HepG2 (cell line): ENCODE results near the gene APBB2. TPM values are rescaled to one million over a fixed set of nuclear protein-coding genes. Genes with fewer than 3 reads are reported as not detected.

Source experiments
- ATAC-seq: fragments of 200-7000 bp; cut with Tn5 transposase; 3 replicates; pipeline ENCODE4 v1.9.1; 2020; ENCODE audit warnings: mild to moderate bottlenecking, moderate library complexity
- BruUV-seq: library from RNA; stranded (reverse); fragments of 400-500 nt; replicated peaks from 2 replicates; lab custom pipeline; 2021; lab: Mats Ljungman, UMichigan
- CTCF ChIA-PET: fragments of 300-600 bp; formaldehyde crosslinking; extraction: SDS; loops from one replicate; lab custom pipeline; 2021; ENCODE audit warnings: low total read pairs, inconsistent platforms, low intra/inter-chr PET ratio; lab: Yijun Ruan, JAX
- POLR2A ChIA-PET: fragments of 350-600 bp; sonication (Branson Sonifier 250); formaldehyde crosslinking; loops from one replicate; lab custom pipeline; 2020; ENCODE audit warnings: antibody characterized with exemption, inconsistent platforms; lab: Yijun Ruan, JAX
- DNase-seq: peaks from one replicate; pipeline ENCODE4 v3.0.0-alpha.2; 2015; ENCODE audit warnings: low spot score
- FAIRE-seq: peaks from 3 replicates; lab custom pipeline; 2011; peaks lifted over from hg19 to GRCh38; lab: Jason Lieb, UNC
- H2AFZ ChIP-seq: one replicate; pipeline ENCODE4 v1.6.1; 2011; ENCODE audit warnings: low read length, inconsistent platforms
- H3K27ac ChIP-seq: fragments of 300-600 bp; 3 replicates; pipeline ENCODE4 v1.8.0; 2011; ENCODE audit warnings: mixed run types, mild to moderate bottlenecking, mixed read lengths, low read length, inconsistent platforms; ENCODE audit not compliant: insufficient read depth; ENCODE audit errors: extremely low read length
- H3K27me3 ChIP-seq, 2 experiments: fragments of 200-600 bp in 1 of 2; 2 replicates in 1 of 2; 3 replicates in 1 of 2; pipeline versions ENCODE4 v1.6.0 to v1.8.0; 2011; ENCODE audit warnings: low read length in 2 of 2, mild to moderate bottlenecking in 2 of 2, moderate library complexity in 2 of 2, inconsistent platforms in 1 of 2; ENCODE audit not compliant: insufficient read depth in 2 of 2, control insufficient read depth in 1 of 2
- H3K36me3 ChIP-seq, 2 experiments: fragments of 200-600 bp in 1 of 2; replicated peaks in 1 of 2; 2 replicates in 1 of 2; 3 replicates in 1 of 2; pipeline versions ENCODE4 v1.5.1 to v1.8.0; 2011; ENCODE audit warnings: low read length in 2 of 2, inconsistent platforms in 1 of 2; ENCODE audit not compliant: insufficient read depth in 2 of 2, control insufficient read depth in 1 of 2
- H3K4me1 ChIP-seq: 2 replicates; pipeline ENCODE4 v1.5.1; 2012; ENCODE audit warnings: low read length, inconsistent platforms; ENCODE audit not compliant: insufficient read depth
- H3K4me2 ChIP-seq: 2 replicates; pipeline ENCODE4 v1.6.0; 2011; ENCODE audit warnings: low read depth, low read length, inconsistent platforms
- H3K4me3 ChIP-seq, 3 experiments: fragments of 200-600 bp in 1 of 3; sonication (generic), shearing (Covaris generic) in 1 of 3; replicated peaks in 1 of 3; 2 replicates each; pipeline ENCODE4 v1.5.1; 2011 to 2016; ENCODE audit warnings: low read length in 3 of 3, inconsistent platforms in 2 of 3, low read depth in 2 of 3, mild to moderate bottlenecking in 2 of 3, control low read depth in 1 of 3, mixed read lengths in 1 of 3; ENCODE audit not compliant: insufficient read depth in 1 of 3
- H3K79me2 ChIP-seq: one replicate; pipeline ENCODE4 v1.6.1; 2011; ENCODE audit warnings: low read length, inconsistent platforms; ENCODE audit not compliant: insufficient read depth
- H3K9ac ChIP-seq: 2 replicates; pipeline ENCODE4 v1.6.0; 2011; ENCODE audit warnings: mild to moderate bottlenecking, low read depth, low read length, inconsistent platforms; ENCODE audit not compliant: insufficient read depth
- H3K9me3 ChIP-seq: 2 replicates; pipeline ENCODE4 v1.5.1; 2012; ENCODE audit warnings: mild to moderate bottlenecking, low read length
- H4K20me1 ChIP-seq: 2 replicates; pipeline ENCODE4 v1.6.0; 2011; ENCODE audit warnings: inconsistent platforms, mild to moderate bottlenecking, low read length, moderate library complexity; ENCODE audit not compliant: insufficient read depth
- RXRA ChIP-seq: sonication (generic); formaldehyde crosslinking; IDR thresholded peaks from 2 replicates; pipeline ENCODE4 v1.5.1; 2020; ENCODE audit warnings: missing genetic modification reagents
- WGBS: methylation state at CpG from one replicate; pipeline ENCODE4 v1.1.6; 2017; ENCODE audit warnings: low lambda C conversion rate; 5-methylcytosine and 5-hydroxymethylcytosine counted together
- in situ Hi-C: cut with HindIII; loops from 2 replicates; pipeline ENCODE4 v1.10.0; 2017; ENCODE audit warnings: low pct_unique_long_range_greater_than_20kb; ENCODE audit not compliant: extremely low pct_ligation_motif_present
- intact Hi-C: fragments of 100-400 bp; cut with micrococcal nuclease; formaldehyde crosslinking; loops from one replicate; pipeline ENCODE4 v1.10.0; 2022; ENCODE audit not compliant: unreplicated experiment
- polyA plus RNA-seq, 8 experiments: library from polyadenylated mRNA; depleted of rRNA in 3 of 8; stranded (reverse) in 7 of 8; unstranded in 1 of 8; fragments of >200 nt; fragmentation: Illumina TruSeq in 4 of 8; extraction: Trizol in 4 of 8; gene quantifications; 2 replicates each; pipeline versions ENCODE4 v1.2.1 to v1.2.3, GENCODE V29; 2011 to 2016; ENCODE audit warnings: low read depth in 4 of 8, missing spikeins in 1 of 8, mixed read lengths in 1 of 8; ENCODE audit not compliant: insufficient read depth in 1 of 8
- total RNA-seq, 5 experiments: library from RNA; depleted of rRNA; stranded (reverse); fragments of >200 nt; fragmentation: Illumina TruSeq; extraction: Trizol; gene quantifications; 2 replicates each; pipeline ENCODE4 v1.2.3, GENCODE V29; 2016; ENCODE audit warnings: low read depth in 1 of 5
- TF ChIP-seq, protein P1 (sequence below): sonication (generic); formaldehyde crosslinking; IDR thresholded peaks from 2 replicates; pipeline ENCODE4 v1.4.0; 2020; ENCODE audit warnings: mild to moderate bottlenecking, missing genetic modification reagents, borderline replicate concordance
- TF ChIP-seq, protein P2 (sequence below): sonication (generic); formaldehyde crosslinking; conservative IDR thresholded peaks from 2 replicates; pipeline ENCODE4 v1.5.0; 2020; ENCODE audit warnings: missing genetic modification reagents

APBB2 gene
- total and polyA plus RNA-seq, 2 of the 13 experiments (the other 11 are each of a cell fraction or from before 2014, with no cell fraction given), result 11.7 to 17.0 TPM

DNA sequence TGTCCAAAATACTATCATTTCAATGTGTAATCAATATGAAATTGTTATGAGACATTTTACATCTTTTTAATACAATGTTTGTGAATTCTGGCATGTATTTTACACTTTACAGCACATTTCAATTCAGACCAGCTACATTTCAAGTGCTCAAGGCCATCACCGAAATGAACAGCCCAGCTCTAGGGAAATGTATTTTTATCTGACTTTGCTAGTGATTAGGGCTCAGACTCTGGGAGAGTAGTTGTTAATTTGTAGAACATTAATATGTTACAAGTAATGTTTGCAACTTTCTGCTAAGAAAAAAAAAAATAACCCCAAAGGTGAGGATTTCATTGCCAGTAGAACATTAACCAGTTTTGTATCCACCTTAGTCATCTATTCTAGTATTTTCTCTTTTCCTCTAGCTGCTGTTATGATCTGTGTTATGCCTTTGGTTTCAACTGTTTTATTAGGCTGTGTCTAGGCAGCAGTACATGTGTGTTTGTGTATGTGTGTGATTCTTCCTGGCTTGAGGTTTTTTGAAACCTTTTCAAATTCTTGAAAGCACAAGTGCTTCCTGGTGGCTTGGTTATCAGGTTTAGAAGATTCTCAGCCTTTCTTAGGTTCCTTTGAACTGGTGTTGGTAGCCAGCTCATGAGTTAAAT lies 338.7 kb downstream of the APBB2 start (continued):
- TF ChIP-seq, protein P1, sequence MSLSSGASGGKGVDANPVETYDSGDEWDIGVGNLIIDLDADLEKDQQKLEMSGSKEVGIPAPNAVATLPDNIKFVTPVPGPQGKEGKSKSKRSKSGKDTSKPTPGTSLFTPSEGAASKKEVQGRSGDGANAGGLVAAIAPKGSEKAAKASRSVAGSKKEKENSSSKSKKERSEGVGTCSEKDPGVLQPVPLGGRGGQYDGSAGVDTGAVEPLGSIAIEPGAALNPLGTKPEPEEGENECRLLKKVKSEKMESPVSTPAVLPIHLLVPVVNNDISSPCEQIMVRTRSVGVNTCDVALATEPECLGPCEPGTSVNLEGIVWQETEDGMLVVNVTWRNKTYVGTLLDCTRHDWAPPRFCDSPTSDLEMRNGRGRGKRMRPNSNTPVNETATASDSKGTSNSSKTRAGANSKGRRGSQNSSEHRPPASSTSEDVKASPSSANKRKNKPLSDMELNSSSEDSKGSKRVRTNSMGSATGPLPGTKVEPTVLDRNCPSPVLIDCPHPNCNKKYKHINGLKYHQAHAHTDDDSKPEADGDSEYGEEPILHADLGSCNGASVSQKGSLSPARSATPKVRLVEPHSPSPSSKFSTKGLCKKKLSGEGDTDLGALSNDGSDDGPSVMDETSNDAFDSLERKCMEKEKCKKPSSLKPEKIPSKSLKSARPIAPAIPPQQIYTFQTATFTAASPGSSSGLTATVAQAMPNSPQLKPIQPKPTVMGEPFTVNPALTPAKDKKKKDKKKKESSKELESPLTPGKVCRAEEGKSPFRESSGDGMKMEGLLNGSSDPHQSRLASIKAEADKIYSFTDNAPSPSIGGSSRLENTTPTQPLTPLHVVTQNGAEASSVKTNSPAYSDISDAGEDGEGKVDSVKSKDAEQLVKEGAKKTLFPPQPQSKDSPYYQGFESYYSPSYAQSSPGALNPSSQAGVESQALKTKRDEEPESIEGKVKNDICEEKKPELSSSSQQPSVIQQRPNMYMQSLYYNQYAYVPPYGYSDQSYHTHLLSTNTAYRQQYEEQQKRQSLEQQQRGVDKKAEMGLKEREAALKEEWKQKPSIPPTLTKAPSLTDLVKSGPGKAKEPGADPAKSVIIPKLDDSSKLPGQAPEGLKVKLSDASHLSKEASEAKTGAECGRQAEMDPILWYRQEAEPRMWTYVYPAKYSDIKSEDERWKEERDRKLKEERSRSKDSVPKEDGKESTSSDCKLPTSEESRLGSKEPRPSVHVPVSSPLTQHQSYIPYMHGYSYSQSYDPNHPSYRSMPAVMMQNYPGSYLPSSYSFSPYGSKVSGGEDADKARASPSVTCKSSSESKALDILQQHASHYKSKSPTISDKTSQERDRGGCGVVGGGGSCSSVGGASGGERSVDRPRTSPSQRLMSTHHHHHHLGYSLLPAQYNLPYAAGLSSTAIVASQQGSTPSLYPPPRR, result no peak
- no peak for TF ChIP-seq RXRA (CRISPR knock-in tag)

DNA sequence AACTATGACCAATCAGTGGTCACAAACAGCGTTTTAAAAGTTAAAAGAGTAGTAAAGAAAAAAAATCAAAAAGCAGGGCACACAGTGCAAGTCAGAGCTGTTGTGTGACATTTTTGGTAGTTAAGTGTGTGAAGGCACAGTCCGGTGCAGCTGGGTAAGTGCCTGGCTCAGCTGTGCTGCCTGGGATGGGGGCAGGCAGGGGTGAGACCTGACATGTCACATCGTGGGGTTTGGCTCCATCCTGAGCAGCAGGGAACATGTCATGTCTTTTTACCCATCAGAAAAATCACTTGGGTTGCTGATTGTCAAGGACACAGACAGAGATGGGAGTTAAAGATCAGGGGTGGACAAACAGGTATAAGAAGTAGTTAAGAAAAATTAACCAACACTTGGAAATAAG lies 339.4 kb downstream of the APBB2 start:
- DNase-seq, result no peak
- H3K4me1 ChIP-seq, result no peaks in the 10 kb centered on the region
- H3K4me3 ChIP-seq, result no peak overlapping the region
- H3K9ac ChIP-seq, result no peak overlapping the region
- intact Hi-C loops (no loop called here), in situ Hi-C loops (no loop called here)
- H3K9me3 ChIP-seq, result no peaks in the 10 kb centered on the region
- TF ChIP-seq, protein P2, sequence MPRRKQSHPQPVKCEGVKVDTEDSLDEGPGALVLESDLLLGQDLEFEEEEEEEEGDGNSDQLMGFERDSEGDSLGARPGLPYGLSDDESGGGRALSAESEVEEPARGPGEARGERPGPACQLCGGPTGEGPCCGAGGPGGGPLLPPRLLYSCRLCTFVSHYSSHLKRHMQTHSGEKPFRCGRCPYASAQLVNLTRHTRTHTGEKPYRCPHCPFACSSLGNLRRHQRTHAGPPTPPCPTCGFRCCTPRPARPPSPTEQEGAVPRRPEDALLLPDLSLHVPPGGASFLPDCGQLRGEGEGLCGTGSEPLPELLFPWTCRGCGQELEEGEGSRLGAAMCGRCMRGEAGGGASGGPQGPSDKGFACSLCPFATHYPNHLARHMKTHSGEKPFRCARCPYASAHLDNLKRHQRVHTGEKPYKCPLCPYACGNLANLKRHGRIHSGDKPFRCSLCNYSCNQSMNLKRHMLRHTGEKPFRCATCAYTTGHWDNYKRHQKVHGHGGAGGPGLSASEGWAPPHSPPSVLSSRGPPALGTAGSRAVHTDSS (CRISPR knock-in tag), result no peak
- no peaks in the 10 kb centered on the region for H4K20me1 ChIP-seq
- POLR2A ChIA-PET, result no interaction called here
- no peaks in the 10 kb centered on the region for H3K27me3 ChIP-seq
- BruUV-seq, result no TSS peak
- WGBS, result 86% methylated on average over 3 of the region's 3 CpGs
- H2AFZ ChIP-seq, result no peak overlapping the region
- H3K4me2 ChIP-seq, result no peak overlapping the region
- ATAC-seq, result no peak
- peaks cover 0 to 4% of the 10 kb centered on the region in 2 experiments; a peak in 4 of 5 replicates for H3K36me3 ChIP-seq
- CTCF ChIA-PET, result no interaction called here
- no peak for FAIRE-seq
- no peaks in the 10 kb centered on the region for H3K79me2 ChIP-seq
- H3K27ac ChIP-seq, result no peak overlapping the region
